ENCODE data around the gene COMMD9.

COMMD9 gene

DNA sequence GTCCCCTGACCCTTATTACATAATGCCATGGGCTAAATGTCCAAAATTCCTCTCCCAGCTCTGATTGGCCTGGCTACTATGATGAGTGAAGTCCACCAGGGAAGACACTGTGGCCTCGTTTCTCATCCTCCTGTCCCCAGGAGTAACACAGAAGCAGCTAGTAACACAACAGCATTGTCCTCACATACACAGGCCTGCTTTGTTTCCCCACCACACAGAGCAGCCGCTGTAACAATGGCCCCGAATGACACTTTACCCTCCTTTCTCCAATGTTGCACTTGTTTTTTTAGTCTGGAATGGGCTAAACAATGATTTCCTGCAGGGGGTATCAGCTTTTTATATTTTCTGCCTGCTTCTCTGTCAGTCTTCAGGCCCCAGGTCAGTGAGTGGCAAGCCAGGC lies 6.7 kb upstream of the COMMD9 start, which contains the start of gene PRR5L:
Gene PRR5L, plus strand, starts transcription at position 363 of the 400 bp plus-strand sequence. CDS start 104,834 bp downstream, outside the sequence.
- no peak for DNase-seq

DNA sequence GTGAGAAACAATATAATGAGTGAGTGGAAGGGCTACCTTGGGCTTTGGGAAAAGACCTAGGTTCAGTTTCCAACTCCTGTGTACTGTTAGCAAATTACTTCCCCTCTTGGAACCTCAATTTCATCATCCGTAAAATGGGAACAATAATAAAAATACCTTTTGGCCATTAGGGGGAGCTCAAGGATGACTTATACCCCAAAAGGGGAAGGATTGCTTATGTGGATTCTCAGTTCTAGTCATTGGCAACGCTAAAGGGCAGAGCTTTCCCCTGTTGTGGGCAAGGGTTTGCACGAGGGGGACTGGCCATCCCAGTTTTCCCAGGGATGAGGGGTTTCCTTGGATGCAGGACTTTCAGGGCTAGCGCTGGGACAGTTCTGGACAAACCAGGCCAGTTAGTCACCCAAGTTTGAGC lies 3.1 kb upstream of the COMMD9 start:
- DNase-seq: peak; percentile 72

DNA sequence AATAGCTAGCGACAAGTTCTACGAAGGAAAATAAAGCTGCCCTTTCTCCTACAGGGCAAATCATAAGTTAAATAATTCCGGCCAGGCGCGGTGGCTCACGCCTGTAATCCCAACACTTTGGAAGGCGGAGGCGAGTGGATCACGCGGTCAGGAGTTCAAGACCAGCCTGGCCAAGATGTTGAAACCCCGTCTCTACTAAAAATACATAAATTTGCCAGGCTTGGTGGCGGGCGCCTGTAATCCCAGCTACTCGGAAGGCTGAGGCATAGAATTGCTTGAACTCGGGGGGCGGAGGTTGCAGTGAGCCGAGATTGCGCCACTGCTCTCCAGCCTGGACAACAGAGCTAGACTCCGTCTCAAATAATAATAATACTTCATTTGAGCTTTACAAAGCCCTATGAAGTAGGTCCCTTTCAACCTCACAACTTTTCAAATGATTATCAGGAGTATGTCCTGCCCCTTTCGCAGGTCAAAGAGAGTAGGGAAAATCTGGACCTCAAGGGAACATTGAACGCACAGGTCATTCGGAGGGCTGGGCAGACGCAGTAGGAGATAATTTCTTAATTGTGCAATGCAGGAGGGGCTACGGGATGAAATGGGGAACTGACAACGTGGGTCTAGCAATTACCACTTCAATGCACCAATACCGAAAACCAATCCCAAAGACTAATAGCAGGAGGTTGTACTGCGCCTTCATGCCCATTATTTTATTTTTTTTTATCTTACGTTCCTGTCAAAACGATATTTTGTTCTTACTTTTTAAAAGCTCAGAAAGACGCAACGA lies 590 bp downstream of the COMMD9 start:
- DNase-seq: no peak

DNA sequence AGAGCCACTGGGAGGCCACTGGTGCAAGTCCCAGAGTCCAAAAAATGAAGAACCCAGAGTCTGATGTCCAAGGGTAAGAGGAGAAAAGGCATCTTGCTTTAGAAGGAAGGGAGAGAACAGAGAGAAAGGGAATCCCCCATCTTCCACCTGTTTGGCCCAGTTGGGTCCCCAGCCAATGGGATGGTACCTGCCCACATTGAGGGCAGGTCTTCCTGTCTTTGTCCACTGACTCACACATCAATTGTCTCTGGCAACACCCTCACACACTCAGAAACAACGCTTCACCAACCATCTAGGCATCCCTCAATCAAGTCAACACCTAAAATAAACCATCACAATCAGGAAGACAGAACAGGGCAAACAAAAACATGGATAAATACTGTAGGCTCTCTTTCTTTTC lies 6.3 kb downstream of the COMMD9 start:
- no peak for DNase-seq

DNA sequence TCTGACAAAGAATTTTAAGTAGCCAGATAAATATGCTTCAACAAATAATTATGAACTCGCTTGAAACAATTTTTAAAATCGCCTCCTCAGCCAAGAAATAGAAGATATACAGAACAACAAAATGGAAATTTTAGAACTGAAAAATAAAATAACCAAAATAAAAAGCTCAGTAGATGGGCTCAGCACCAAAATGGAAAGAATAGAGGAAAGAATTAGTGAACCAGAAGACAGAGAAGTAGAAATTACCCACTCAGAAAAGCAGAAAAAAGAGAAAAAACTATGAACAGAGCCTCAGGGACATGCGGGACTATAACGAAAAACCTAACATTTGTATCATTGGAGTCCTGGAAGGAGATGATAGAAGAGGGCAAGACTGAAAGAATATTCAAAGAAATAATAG lies 7.4 kb downstream of the COMMD9 start:
- DNase-seq: no peak

DNA sequence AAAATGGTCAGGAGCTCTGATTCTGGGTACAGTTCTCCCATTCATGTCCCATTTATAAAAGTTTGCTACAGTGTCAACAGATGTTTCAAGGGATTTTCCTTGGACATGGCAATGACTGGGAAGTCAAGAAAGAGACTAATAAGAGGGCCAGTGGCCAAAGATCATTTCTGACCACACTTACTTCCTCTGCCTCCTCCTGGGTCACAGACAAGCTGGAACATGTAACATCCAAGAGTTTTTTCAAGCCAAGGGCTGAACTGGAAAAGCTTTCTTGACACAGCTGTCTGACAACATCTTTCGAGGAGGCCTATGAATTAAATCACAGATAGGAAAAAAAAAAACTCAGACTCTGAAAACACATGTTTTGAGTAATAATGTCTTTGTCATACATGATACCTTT lies 8.7 kb downstream of the COMMD9 start:
- DNase-seq: no peak

DNA sequence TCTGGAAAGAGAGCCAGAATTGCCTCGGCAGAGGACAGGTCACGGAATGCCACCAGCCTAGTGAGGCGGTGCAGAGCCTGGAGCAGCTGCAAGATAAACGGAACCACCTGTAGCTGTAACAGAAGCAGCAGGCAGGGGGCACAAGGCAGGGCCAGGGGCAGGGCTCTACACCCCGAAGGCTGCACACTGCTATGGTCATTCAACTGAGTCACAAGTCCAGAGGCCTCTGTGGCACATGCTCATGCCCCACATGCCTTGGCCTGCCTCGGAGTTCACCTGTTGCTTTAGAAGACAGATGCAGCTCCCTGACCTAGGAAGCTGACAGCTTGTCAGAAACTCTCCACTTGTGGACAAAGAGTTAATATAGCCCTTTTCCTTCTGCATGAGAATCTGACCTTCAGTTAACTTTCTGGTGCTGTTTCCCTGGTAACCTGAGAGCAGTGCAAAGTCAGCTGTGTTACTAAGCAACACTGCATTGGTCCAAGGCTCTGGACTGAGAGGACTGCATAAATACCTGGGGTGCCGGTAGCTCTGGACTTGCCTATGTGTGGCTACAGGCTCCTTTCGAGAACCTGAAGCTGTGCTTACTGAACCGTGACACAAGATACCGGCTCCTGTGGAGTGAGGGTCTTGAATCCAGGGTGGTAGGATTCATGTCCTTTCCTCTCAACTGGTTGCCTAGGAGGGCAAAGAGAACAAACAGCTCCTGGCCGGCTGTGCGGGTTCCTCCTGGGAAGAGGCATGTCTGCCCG lies 10.5 kb downstream of the COMMD9 start:
- no peak for DNase-seq

DNA sequence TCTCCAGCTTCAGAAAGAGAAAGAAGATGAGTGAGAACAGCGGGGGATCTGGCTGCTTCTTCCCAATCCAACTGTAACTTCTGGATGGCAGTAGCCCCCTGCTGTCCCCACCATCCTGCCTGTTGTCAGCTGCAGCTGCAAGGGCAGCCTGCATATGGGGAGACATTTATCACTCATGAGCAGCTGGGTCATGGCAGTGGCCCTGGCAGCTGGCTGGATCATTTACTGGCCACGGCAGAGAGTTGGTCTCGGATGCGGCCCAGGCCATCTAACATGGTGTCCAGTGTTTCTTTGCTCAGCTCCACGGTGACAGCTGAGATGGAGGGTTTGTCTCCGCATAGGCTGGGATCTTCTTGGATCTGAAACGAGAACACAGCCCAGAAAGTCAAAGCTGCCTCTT lies 14.8 kb downstream of the COMMD9 start:
- no peak for DNase-seq

DNA sequence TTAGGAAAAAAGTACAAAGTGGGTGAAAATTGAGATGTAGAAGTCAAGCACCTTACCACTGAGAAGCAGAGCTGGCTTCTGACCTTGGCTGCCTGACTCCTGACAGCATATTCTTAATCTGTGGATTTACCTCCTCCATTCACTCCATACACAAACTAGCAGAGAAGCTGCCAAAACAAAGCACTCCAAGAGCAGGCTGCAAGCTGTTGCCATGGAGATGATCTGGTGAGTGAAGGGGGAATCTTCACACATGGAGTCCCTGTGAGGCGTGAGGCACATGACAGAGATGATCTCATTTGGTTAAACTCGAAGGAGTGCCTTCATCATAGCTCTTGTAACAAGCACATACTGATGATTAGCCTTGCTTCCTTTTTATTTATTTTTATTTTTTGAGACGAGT lies 16.1 kb downstream of the COMMD9 start:
- no peak for DNase-seq

DNA sequence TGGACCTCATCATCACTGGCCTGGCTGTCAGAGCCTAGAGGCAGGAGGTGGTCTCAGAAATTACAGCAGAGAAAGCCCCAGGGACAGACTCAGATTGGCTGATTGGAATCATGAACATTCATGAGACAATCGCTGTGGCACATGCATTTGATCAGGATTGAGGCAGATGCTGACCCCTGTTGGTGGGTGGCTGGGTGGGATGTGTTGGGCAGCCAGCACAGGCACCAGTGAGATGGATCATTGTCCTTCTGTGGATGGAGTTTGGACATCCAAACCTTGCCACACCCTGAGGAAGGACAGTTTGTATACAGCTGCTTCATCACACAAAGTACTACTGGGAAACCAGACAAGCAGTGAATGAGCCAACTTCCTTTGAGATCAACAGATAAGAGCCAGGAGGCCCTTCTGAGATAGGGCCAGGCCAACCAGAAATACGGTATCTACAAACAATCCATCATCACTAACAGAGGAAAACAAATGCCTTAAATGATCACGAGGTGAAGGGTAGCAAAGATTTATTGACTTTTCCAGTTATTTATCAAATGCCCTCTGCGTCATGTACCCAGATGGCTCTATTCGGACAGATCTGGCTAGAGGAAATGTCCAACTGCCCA lies 17.3 kb downstream of the COMMD9 start:
- DNase-seq: no peak

DNA sequence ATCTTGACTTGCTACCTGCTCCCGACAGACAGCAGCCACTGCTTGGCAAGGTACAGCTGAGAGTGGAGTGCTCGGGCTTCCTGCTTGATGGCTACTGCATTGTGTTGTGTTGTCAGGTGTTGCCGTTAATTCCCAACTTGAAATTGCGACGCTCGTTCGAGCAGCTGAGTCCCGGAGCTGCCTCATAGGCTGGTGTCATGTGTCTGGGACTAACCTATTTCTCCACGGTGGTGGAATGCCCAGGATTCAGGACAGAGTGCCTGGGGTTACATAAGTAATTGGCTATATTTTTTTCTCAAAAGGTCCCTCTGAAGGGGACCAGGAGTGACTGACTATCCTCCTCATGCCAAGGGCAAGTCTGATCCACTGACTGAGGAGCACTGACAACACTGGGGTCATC lies 18.5 kb downstream of the COMMD9 start:
- no peak for DNase-seq

DNA sequence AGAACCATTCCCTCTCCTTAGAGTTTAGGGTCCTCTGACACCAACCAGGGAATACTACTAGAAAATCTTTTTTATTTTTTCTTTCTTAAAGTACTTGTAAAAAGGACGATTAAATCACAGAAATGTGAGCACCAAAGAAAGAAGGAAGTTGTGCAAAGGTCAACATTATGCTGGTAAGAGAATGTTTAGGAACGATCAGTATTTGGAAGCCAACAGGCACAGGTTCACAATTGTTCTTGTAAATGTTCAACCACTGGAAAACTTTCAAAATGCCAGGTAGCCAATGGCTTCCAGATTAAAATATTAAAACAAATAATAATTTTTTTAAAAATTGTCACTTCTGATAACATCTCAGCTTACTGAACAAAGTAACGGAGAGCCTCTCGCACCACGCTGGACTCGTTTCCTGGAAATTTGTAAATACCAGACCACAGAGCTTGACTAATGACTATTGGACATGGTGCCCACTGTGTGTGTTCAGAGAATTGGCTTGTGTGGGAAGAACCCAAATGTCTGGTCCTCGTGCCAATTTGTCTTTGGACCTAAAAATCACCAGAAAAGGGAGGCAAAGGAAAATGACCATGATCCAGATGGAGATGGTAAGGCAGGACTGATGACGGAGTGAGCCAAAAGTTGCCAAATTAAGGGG lies 20.8 kb downstream of the COMMD9 start:
- no peak for DNase-seq

DNA sequence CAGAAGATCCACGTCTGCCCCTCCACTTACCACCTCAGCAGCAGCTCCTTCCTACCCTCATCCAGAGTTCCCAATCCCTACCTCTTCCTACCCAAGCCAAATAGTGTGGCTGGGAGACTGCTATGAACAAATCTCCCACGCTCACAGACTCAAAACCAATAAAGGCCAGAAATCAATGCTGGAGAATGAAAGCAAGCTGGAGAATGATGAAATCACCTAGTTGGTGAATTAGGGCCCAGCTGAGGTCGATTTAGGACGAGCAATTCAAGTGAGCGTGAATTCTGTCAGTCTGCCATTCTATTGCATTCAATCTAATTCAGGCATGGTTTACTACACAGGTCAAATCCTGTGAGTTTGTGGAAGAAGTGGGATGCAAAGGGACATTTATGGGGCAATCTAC lies 22.5 kb downstream of the COMMD9 start:
- DNase-seq: no peak

DNA sequence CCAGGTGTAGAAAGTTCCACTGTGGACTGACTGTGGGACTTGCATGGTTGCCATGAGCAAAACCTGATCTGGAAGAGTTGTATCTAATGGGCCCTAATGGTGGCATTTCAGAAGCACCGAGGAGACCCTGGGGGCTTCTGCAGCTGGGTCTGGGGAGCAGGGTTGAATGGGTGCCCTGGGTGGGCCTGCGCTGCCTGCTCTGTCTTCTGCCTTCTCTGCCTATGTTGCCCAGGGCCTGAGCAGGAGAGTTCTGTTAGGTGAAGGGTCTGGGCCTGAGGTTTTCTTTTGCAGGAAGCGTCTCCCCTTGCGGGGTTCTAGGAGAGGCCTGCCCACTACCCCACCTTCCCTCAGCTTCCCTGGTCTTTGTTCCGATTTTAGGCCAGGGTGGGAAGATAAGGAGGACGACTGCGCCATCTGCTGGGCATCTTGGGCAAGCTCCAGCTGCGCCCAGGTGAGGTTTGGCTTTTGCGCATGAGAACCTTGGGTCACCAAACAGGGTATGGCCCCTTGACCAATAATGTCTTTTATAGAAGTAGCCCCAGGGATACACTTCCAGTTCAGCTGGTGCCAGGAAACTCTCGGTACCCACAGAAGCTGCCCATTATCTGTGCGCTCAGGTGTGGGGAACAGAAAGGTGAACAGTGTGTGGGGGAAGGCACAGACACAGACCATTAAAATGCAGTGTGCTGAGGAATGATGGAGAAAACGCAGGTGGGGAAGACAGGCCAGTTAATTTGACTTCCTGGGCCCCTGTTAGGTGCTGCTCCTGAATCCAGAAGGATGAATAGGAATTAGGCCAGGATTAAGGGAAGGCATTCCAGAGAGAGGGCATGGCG lies 23.2 kb downstream of the COMMD9 start:
- peak; percentile 42 for DNase-seq

DNA sequence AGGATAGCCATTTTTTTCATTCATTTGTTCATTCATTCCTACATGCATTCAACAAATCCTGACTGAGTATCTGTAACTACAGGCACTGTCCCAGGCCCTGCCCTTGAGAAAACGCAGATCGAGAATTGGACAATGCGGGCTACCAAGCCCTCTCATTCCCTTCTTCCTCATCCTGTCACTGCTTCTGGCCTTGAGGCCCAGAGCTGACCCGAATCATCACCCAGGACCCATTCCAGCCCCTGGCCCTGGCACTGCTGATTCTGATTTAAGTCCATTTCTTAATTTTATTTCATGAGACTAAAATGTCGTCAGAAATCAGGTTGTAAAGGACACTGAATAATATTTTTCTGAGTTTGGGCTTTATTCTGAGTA lies 24.3 kb downstream of the COMMD9 start:
- DNase-seq: no peak

DNA sequence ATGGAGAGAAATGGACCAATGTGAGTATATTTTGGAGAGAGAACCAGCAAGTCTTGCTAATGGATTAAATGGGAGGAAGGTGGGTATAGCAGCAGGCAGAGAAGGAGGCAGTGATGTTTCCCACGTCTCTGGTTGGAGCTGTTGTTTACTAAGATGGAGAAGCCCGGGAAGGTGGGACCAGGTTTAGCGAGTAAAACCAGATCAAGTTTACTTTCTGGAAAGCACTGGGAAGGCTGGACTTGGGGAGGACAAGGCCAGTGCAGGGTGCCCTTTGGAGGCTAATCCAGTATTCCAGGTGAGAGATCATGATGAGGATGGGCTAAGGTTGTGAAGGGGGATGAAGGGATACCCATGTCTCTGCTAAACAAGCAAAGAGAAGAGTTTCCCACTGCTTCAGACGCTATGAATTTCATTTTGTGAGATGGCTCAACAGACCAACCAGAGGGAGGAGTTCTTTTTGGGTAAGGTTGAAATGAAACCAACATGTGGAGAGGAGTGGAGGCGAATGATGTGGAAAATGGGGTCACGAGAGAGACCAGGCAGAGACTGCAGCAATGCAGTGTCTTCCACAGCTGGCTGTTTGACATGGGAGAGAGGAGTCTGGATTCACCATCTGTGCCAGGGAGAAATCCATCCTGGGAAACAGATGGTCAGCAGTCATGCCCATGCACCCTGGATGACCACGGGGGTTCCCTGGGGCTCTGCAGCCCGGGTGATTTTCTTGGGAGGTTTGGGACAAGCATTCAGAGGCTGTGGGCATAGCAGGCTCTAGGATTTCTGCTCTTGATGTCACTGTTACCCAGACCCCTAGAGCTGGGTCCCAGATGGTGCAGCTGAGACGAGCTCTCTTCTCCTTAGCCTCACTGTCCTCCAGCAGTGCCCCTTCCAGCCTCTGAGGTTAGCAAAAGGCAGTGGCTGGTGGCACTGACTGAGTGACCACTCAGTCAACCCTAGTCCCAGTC lies 24.9 kb downstream of the COMMD9 start:
- no peak for DNase-seq

DNA sequence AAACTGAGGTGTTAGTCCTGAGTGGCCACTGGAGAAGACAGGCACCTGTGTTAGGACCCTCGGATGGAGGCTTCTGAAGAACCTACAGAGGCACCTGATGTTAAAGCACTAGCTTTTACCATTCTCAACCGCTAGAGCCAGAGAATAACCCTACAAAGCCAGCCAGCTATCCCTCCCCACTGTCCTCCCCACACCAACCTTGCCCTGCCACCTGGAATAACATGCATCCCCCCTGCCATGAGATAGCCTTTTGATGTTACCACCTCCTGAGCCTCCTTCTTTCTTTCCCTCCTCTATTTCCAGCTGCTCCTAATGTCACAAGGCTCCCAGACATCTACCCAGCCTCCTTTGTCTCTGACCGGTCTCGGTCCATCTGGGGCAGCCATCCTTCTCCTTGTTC lies 28.1 kb downstream of the COMMD9 start:
- no peak for DNase-seq

DNA sequence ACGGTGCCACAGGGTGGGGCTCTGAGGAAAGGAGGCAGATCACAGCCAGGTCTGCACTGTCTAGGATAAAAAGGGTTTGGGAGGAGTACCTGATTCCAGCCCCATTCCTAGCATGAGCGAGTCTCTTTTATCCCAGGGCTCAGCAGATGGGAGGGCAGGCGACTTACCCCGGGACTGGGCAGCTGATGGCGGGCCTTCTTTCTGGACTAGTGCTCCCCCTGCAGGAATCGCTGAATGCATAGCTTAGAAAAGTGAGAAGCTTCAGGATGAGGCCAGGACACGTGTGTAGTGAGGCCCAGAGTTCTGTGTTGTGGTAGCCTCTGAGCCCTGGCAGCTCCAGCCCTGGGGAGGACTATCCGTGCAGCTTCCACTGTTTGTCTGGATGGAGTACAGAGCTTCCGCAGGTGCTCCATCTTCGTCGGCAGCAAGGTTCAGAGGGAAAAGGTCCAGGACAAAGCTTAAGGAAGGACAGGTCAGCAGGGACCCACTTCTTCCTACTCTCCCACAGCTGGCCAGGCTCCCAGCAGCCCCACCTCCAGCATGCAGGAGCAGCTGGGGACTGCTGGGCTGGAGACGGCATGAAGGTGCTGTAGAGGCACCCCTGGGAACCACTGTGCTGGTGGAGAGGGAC lies 30.4 kb downstream of the COMMD9 start:
- DNase-seq: no peak

DNA sequence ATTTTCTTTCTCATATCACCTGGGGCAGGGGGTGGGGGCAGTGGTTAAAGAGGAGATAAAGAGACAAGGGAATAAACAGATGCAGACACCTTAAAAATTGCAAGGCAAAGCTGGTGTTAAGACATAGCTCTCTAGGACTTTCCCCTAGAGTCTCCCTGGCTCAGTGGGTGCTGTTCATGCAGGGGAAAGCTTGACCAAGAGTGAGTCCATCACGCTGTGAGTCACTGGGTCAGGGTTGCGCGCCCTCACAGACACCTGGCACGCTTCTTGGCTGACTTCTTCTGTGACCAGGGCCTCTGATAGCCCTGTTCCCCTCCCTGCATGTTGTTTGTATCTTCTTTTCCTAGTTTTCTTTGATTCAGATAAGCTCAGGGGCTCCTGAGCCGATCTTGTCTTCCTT lies 31.9 kb downstream of the COMMD9 start:
- DNase-seq: no peak

DNA sequence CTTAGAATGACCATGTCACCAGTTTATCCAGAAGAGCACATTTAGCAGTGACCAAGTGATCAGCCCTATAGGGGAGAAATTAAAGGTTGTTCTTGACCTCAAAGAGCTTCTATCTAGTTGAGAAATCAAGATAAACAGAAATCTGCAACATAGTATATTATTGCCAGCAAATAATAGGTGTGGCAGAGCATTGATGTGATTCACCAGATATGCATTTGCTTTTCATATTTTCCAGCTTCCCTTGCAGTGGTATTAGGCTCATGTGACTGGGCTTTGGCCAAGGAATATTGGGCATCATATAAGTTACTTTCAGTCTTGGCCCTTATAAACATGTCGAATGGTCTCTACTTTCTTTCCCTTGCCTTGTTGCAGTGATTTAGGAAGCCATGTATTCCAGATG lies 34.5 kb downstream of the COMMD9 start:
- DNase-seq: no peak

DNA sequence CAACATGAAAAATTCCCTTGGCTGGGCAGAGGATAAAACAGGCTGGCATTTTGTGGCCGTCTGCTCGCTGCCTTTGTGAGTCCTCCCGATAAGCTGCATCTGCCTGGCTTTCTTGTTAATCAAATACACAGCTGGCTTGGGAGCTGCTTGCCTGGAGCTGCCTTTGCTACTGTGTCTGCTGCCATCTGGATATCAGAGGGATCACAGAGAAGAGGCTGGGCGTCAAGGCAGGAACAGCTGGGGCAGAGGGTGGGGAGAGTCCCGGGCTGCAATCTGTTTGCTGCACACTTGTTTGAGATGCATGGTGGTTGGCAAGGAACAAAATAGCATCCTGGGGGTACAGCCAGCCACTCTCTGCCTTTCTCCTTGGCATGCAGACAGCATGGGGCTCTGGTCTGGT lies 36.0 kb downstream of the COMMD9 start:
- DNase-seq: no peak

All from CD4-positive, alpha-beta T cell treated with Interleukin-17A for 1 hour (primary cell).